HepG2 (cell line): Measurements from ENCODE around the gene PFAS. TPM values are rescaled to one million over a fixed set of nuclear protein-coding genes. Genes with fewer than 3 reads are reported as not detected.

Source experiments
- ATAC-seq: fragments of 200-7000 bp; cut with Tn5 transposase; 3 replicates; pipeline ENCODE4 v1.9.1; 2020; ENCODE audit warnings: mild to moderate bottlenecking, moderate library complexity
- BruUV-seq: library from RNA; stranded (reverse); fragments of 400-500 nt; replicated peaks from 2 replicates; lab custom pipeline; 2021; lab: Mats Ljungman, UMichigan
- CTCF ChIA-PET: fragments of 300-600 bp; formaldehyde crosslinking; extraction: SDS; loops from one replicate; lab custom pipeline; 2021; ENCODE audit warnings: low total read pairs, inconsistent platforms, low intra/inter-chr PET ratio; lab: Yijun Ruan, JAX
- POLR2A ChIA-PET: fragments of 350-600 bp; sonication (Branson Sonifier 250); formaldehyde crosslinking; loops from one replicate; lab custom pipeline; 2020; ENCODE audit warnings: antibody characterized with exemption, inconsistent platforms; lab: Yijun Ruan, JAX
- DNase-seq: peaks from one replicate; pipeline ENCODE4 v3.0.0-alpha.2; 2015; ENCODE audit warnings: low spot score
- FAIRE-seq: peaks from 3 replicates; lab custom pipeline; 2011; peaks lifted over from hg19 to GRCh38; lab: Jason Lieb, UNC
- H2AFZ ChIP-seq: one replicate; pipeline ENCODE4 v1.6.1; 2011; ENCODE audit warnings: low read length, inconsistent platforms
- H3K27ac ChIP-seq: fragments of 300-600 bp; 3 replicates; pipeline ENCODE4 v1.8.0; 2011; ENCODE audit warnings: mixed run types, mild to moderate bottlenecking, mixed read lengths, low read length, inconsistent platforms; ENCODE audit not compliant: insufficient read depth; ENCODE audit errors: extremely low read length
- H3K27me3 ChIP-seq, 2 experiments: fragments of 200-600 bp in 1 of 2; 2 replicates in 1 of 2; 3 replicates in 1 of 2; pipeline versions ENCODE4 v1.6.0 to v1.8.0; 2011; ENCODE audit warnings: low read length in 2 of 2, mild to moderate bottlenecking in 2 of 2, moderate library complexity in 2 of 2, inconsistent platforms in 1 of 2; ENCODE audit not compliant: insufficient read depth in 2 of 2, control insufficient read depth in 1 of 2
- H3K36me3 ChIP-seq, 2 experiments: fragments of 200-600 bp in 1 of 2; replicated peaks in 1 of 2; 2 replicates in 1 of 2; 3 replicates in 1 of 2; pipeline versions ENCODE4 v1.5.1 to v1.8.0; 2011; ENCODE audit warnings: low read length in 2 of 2, inconsistent platforms in 1 of 2; ENCODE audit not compliant: insufficient read depth in 2 of 2, control insufficient read depth in 1 of 2
- H3K4me1 ChIP-seq: 2 replicates; pipeline ENCODE4 v1.5.1; 2012; ENCODE audit warnings: low read length, inconsistent platforms; ENCODE audit not compliant: insufficient read depth
- H3K4me2 ChIP-seq: 2 replicates; pipeline ENCODE4 v1.6.0; 2011; ENCODE audit warnings: low read depth, low read length, inconsistent platforms
- H3K4me3 ChIP-seq, 3 experiments: fragments of 200-600 bp in 1 of 3; sonication (generic), shearing (Covaris generic) in 1 of 3; replicated peaks in 1 of 3; 2 replicates each; pipeline ENCODE4 v1.5.1; 2011 to 2016; ENCODE audit warnings: low read length in 3 of 3, inconsistent platforms in 2 of 3, low read depth in 2 of 3, mild to moderate bottlenecking in 2 of 3, control low read depth in 1 of 3, mixed read lengths in 1 of 3; ENCODE audit not compliant: insufficient read depth in 1 of 3
- H3K79me2 ChIP-seq: one replicate; pipeline ENCODE4 v1.6.1; 2011; ENCODE audit warnings: low read length, inconsistent platforms; ENCODE audit not compliant: insufficient read depth
- H3K9ac ChIP-seq: 2 replicates; pipeline ENCODE4 v1.6.0; 2011; ENCODE audit warnings: mild to moderate bottlenecking, low read depth, low read length, inconsistent platforms; ENCODE audit not compliant: insufficient read depth
- H3K9me3 ChIP-seq: 2 replicates; pipeline ENCODE4 v1.5.1; 2012; ENCODE audit warnings: mild to moderate bottlenecking, low read length
- H4K20me1 ChIP-seq: 2 replicates; pipeline ENCODE4 v1.6.0; 2011; ENCODE audit warnings: inconsistent platforms, mild to moderate bottlenecking, low read length, moderate library complexity; ENCODE audit not compliant: insufficient read depth
- FOXO1 ChIP-seq: sonication (generic); formaldehyde crosslinking; IDR thresholded peaks from 2 replicates; pipeline ENCODE4 v1.4.0; 2020; ENCODE audit warnings: missing genetic modification reagents
- GATAD1 ChIP-seq: IDR thresholded peaks from 2 replicates; pipeline ENCODE4 v1.6.1; 2016; ENCODE audit warnings: missing genetic modification reagents, missing compliant biosample characterization
- HCFC1 ChIP-seq: fragments of 150-350 bp; IDR thresholded peaks from 2 replicates; pipeline ENCODE4 v1.6.1; 2014; ENCODE audit warnings: low read depth, low read length
- ISL2 ChIP-seq: sonication (generic); formaldehyde crosslinking; IDR thresholded peaks from 2 replicates; pipeline ENCODE4 v1.5.0; 2020; ENCODE audit warnings: missing genetic modification reagents
- JUND ChIP-seq: sonication (generic); formaldehyde crosslinking; IDR thresholded peaks from 2 replicates; pipeline ENCODE4 v1.8.0; 2022; ENCODE audit warnings: mild to moderate bottlenecking, missing genetic modification reagents
- NFYB ChIP-seq: sonication (generic); formaldehyde crosslinking; IDR thresholded peaks from 2 replicates; pipeline ENCODE4 v1.4.0; 2020; ENCODE audit warnings: missing genetic modification reagents
- POGK ChIP-seq: sonication (generic); formaldehyde crosslinking; conservative IDR thresholded peaks from 2 replicates; pipeline ENCODE4 v1.8.0; 2022; ENCODE audit warnings: mild to moderate bottlenecking, moderate library complexity, missing genetic modification reagents
- RAD51 ChIP-seq: fragments of 450-650 bp; IDR thresholded peaks from 2 replicates; pipeline ENCODE4 v1.6.1; 2016; ENCODE audit warnings: borderline replicate concordance
- RFX5 ChIP-seq: IDR thresholded peaks from 2 replicates; pipeline ENCODE4 v1.6.1; 2011; ENCODE audit warnings: low read depth, low read length, improper control_type of control experiment
- SALL1 ChIP-seq: sonication (generic); formaldehyde crosslinking; IDR thresholded peaks from 2 replicates; pipeline ENCODE4 v1.8.0; 2022; ENCODE audit warnings: mild to moderate bottlenecking, missing genetic modification reagents
- TBX2 ChIP-seq: sonication (generic); formaldehyde crosslinking; IDR thresholded peaks from 2 replicates; pipeline ENCODE4 v1.5.0; 2020; ENCODE audit warnings: missing genetic modification reagents, mild to moderate bottlenecking, borderline replicate concordance
- ZFP41 ChIP-seq: sonication (generic); formaldehyde crosslinking; IDR thresholded peaks from 2 replicates; pipeline ENCODE4 v1.4.0; 2020; ENCODE audit warnings: mild to moderate bottlenecking, missing genetic modification reagents, borderline replicate concordance
- ZNF383 ChIP-seq: sonication (generic); formaldehyde crosslinking; IDR thresholded peaks from 2 replicates; pipeline ENCODE4 v1.4.0; 2020; ENCODE audit warnings: missing genetic modification reagents, mild to moderate bottlenecking, borderline replicate concordance
- ZNF451 ChIP-seq: sonication (generic); formaldehyde crosslinking; IDR thresholded peaks from 2 replicates; pipeline ENCODE4 v1.5.0; 2020; ENCODE audit warnings: mild to moderate bottlenecking, missing genetic modification reagents
- ZNF672 ChIP-seq: sonication (generic); formaldehyde crosslinking; IDR thresholded peaks from 2 replicates; pipeline ENCODE4 v1.8.1; 2022; ENCODE audit warnings: missing genetic modification reagents
- ZNF780A ChIP-seq: sonication (generic); formaldehyde crosslinking; IDR thresholded peaks from 2 replicates; pipeline ENCODE4 v1.8.0; 2022; ENCODE audit warnings: mild to moderate bottlenecking, missing genetic modification reagents, moderate library complexity
- ZSCAN25 ChIP-seq: sonication (generic); formaldehyde crosslinking; IDR thresholded peaks from 2 replicates; pipeline ENCODE4 v1.8.0; 2022; ENCODE audit warnings: mild to moderate bottlenecking, missing genetic modification reagents
- WGBS: methylation state at CpG from one replicate; pipeline ENCODE4 v1.1.6; 2017; ENCODE audit warnings: low lambda C conversion rate; 5-methylcytosine and 5-hydroxymethylcytosine counted together
- in situ Hi-C: cut with HindIII; loops from 2 replicates; pipeline ENCODE4 v1.10.0; 2017; ENCODE audit warnings: low pct_unique_long_range_greater_than_20kb; ENCODE audit not compliant: extremely low pct_ligation_motif_present
- intact Hi-C: fragments of 100-400 bp; cut with micrococcal nuclease; formaldehyde crosslinking; loops from one replicate; pipeline ENCODE4 v1.10.0; 2022; ENCODE audit not compliant: unreplicated experiment
- polyA plus RNA-seq, 8 experiments: library from polyadenylated mRNA; depleted of rRNA in 3 of 8; stranded (reverse) in 7 of 8; unstranded in 1 of 8; fragments of >200 nt; fragmentation: Illumina TruSeq in 4 of 8; extraction: Trizol in 4 of 8; gene quantifications; 2 replicates each; pipeline versions ENCODE4 v1.2.1 to v1.2.3, GENCODE V29; 2011 to 2016; ENCODE audit warnings: low read depth in 4 of 8, missing spikeins in 1 of 8, mixed read lengths in 1 of 8; ENCODE audit not compliant: insufficient read depth in 1 of 8
- total RNA-seq, 5 experiments: library from RNA; depleted of rRNA; stranded (reverse); fragments of >200 nt; fragmentation: Illumina TruSeq; extraction: Trizol; gene quantifications; 2 replicates each; pipeline ENCODE4 v1.2.3, GENCODE V29; 2016; ENCODE audit warnings: low read depth in 1 of 5
- TF ChIP-seq, protein P1 (sequence below): sonication (generic); formaldehyde crosslinking; IDR thresholded peaks from 2 replicates; pipeline ENCODE4 v1.5.0; 2020; ENCODE audit warnings: mild to moderate bottlenecking, missing genetic modification reagents
- TF ChIP-seq, protein P2 (sequence below): sonication (generic); formaldehyde crosslinking; IDR thresholded peaks from 2 replicates; pipeline ENCODE4 v1.4.0; 2020; ENCODE audit warnings: missing genetic modification reagents

PFAS gene
- total and polyA plus RNA-seq, 2 of the 13 experiments (the other 11 are each of a cell fraction or from before 2014, with no cell fraction given), result 49.4 to 58.2 TPM

DNA sequence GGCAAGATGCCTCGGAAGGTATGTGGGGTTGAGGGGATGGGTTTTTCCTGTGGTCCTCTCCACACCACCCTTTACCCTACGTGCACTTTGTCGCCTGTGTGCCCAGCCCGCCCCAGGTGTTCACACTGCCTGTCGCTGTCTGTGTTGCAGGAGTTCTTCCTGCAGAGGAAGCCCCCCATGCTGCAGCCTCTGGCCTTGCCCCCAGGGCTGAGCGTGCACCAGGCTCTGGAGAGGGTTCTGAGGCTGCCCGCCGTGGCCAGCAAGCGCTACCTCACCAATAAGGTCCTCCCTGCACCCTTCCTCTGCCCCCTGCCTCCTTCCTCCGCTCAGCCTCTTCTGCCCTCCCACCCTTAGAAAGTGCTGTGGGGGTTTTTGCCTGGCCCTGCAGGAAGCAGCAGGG lies 15.2 kb downstream of the PFAS start (continued):
- TF ChIP-seq, protein P1, sequence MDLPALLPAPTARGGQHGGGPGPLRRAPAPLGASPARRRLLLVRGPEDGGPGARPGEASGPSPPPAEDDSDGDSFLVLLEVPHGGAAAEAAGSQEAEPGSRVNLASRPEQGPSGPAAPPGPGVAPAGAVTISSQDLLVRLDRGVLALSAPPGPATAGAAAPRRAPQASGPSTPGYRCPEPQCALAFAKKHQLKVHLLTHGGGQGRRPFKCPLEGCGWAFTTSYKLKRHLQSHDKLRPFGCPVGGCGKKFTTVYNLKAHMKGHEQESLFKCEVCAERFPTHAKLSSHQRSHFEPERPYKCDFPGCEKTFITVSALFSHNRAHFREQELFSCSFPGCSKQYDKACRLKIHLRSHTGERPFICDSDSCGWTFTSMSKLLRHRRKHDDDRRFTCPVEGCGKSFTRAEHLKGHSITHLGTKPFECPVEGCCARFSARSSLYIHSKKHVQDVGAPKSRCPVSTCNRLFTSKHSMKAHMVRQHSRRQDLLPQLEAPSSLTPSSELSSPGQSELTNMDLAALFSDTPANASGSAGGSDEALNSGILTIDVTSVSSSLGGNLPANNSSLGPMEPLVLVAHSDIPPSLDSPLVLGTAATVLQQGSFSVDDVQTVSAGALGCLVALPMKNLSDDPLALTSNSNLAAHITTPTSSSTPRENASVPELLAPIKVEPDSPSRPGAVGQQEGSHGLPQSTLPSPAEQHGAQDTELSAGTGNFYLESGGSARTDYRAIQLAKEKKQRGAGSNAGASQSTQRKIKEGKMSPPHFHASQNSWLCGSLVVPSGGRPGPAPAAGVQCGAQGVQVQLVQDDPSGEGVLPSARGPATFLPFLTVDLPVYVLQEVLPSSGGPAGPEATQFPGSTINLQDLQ (CRISPR knock-in tag), result no peak

- peaks cover 39 to 79% of the 10 kb centered on the region in 2 experiments for H3K36me3 ChIP-seq
- H3K9me3 ChIP-seq, result no peaks in the 10 kb centered on the region
- ChIA-PET POLR2A (no interaction called here), CTCF (no interaction called here)
- no peak overlapping the region for H3K4me3 ChIP-seq
- H2AFZ ChIP-seq, result no peak overlapping the region
- H3K79me2 ChIP-seq, result no peaks in the 10 kb centered on the region
- H3K9ac ChIP-seq, result no peak overlapping the region
- no peak for ATAC-seq
- H3K4me1 ChIP-seq, result no peaks in the 10 kb centered on the region
- intact Hi-C loops, result no loop called here
- H3K27ac ChIP-seq, result no peak overlapping the region
- FAIRE-seq, result no peak
- no peaks in the 10 kb centered on the region for H3K27me3 ChIP-seq
- no peak for DNase-seq
- 97% methylated on average over 6 of the region's 18 CpGs for WGBS
- BruUV-seq, result no TSS peak
- in situ Hi-C loops, result no loop called here
- no peaks in the 10 kb centered on the region for H4K20me1 ChIP-seq
- H3K4me2 ChIP-seq, result no peak overlapping the region
- TF ChIP-seq ZNF451 (no peak), TBX2 (CRISPR knock-in tag) (no peak), ZNF383 (CRISPR knock-in tag) (no peak), ZSCAN25 (CRISPR knock-in tag) (no peak), ZFP41 (CRISPR knock-in tag) (no peak), HCFC1 (no peak), FOXO1 (CRISPR knock-in tag) (no peak), RAD51 (no peak), JUND (no peak), NFYB (CRISPR knock-in tag) (no peak), ZNF672 (no peak), ISL2 (CRISPR knock-in tag) (no peak), GATAD1 (CRISPR knock-in tag) (no peak), POGK (no peak), RFX5 (no peak), ZNF780A (CRISPR knock-in tag) (no peak), SALL1 (no peak)
- TF ChIP-seq, protein P2, sequence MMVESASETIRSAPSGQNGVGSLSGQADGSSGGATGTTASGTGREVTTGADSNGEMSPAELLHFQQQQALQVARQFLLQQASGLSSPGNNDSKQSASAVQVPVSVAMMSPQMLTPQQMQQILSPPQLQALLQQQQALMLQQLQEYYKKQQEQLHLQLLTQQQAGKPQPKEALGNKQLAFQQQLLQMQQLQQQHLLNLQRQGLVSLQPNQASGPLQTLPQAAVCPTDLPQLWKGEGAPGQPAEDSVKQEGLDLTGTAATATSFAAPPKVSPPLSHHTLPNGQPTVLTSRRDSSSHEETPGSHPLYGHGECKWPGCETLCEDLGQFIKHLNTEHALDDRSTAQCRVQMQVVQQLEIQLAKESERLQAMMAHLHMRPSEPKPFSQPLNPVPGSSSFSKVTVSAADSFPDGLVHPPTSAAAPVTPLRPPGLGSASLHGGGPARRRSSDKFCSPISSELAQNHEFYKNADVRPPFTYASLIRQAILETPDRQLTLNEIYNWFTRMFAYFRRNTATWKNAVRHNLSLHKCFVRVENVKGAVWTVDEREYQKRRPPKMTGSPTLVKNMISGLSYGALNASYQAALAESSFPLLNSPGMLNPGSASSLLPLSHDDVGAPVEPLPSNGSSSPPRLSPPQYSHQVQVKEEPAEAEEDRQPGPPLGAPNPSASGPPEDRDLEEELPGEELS (CRISPR knock-in tag), result no peak
These were observed 15.9 kb downstream of the PFAS start for GRCh38 chr17:8264836-8265542.
